NCI-H510A (cell line): ENCODE measurements around the gene ASCC2.
A peak's percentile ranks its signal among the peaks of the same experiment; 100 is the strongest.

Experiments used
- DNase-seq: peaks from one replicate; lab custom pipeline; 2025; lab: John Stamatoyannopoulos, UW

The ASCC2 gene

DNA sequence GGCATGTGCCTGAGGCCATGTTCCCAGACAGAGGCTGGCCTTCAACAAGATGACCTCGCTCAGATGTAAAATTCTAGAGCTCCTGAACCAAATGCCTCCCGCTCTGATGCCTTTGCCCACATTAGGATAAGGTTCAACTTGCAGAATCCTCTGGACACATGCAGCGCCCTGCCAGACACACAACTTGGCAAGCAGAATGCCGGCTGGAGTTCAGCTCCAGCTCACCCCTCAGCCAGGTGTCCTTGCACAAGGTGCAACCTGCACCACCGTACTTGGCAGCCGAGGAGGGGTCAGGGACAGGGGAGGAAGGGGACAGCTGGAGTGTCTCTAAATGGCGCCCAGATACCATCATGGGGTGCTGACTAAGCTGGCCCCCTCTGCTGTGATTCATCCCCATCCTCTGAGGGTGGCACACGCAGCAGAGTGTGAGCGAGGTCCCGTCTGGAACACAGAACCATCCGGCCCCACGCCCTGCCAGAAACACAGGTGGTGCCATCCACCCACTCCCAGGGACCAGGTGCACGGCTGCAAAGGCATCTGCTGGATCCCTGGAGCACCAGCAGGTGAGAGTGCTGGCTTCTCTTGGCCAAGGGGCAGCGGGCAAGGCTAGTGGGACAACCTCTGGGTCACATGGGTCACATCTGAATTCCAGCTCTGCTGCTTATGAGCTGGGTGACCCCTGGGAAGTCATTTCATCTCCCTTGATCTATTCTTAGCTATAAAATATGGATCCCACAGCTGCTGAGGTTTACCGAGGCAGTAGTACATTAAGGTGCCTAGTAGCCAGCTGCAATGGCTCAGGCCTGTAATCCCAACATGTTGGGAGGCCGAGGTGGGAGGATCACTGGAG lies 84.0 kb downstream of the ASCC2 start:
- no peak for DNase-seq

- DNase-seq = no peak
Measured at GRCh38 chr22:29751669-29752068, 86.4 kb downstream of the ASCC2 start.

GRCh38 chr22:29750559-29751538 lies 87.2 kb downstream of the ASCC2 start:
- no peak for DNase-seq

- no peak for DNase-seq
Measured at GRCh38 chr22:29750029-29750428, 88.0 kb downstream of the ASCC2 start.

GRCh38 chr22:29748248-29748893 lies 89.7 kb downstream of the ASCC2 start:
- DNase-seq = no peak

DNA sequence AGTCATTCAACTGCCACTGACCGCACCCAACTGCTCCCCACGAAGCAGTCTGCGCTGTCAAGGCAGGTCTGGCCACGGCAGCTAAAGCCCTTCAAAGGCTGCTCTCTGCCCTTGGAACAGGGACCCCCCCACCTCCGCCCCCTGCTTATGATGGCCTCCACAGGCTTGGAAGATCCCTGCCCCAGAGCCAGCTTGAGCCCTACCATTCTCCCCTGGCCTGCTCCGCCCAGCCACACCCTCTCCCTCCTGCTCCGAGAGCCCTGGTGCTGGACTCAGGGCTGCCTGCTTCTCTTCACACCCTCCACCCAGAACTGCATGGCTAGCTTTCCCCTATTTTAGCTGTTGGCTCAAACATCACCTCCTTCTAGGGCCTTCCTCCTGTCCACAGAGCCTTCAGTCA lies 90.2 kb downstream of the ASCC2 start:
- DNase-seq = no peak

DNA sequence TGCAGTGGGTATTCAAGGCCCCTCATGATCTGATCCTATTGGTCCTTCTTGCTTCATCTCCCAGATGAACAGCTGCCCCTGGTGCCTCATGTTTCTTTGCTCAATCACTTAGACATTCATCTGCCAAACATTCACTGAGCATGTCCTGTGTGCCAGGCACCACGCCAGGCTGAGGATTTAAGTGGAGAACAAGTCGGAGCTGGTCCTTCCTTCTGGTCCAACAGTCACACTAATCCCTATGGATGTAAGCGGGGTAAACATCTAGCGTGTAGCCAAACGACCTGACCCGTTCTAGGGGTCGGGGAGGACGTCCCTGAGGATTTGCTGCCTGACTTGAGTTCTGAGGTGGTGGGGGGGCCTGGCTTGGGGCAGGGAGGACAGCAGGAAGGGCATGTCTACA lies 93.2 kb downstream of the ASCC2 start:
- DNase-seq = peak; percentile 44

DNA sequence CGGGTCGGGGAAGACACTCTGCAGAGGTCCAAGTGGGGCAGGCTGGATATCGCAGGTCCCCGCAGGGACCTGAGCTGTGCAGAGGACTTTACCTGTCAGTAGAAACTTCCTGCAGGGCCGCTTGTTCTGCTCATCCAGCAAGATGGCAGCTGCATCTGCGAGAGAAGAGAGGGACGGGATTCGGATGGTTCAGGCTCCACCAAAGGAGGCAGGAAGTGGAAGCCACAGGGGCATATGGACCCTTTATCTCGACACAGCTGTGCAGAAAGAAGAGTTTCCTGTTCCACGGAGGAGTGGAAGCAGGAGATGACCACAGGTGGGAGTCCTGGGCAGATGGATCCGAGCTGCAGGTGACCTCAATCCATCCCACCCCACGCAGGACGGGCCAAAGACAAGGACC lies 95.7 kb downstream of the ASCC2 start:
- no peak for DNase-seq

GRCh38 chr22:29741926-29742325 lies 96.1 kb downstream of the ASCC2 start:
- no peak for DNase-seq

GRCh38 chr22:29740216-29740615 lies 97.9 kb downstream of the ASCC2 start:
- DNase-seq = no peak

- DNase-seq = no peak
Measured at GRCh38 chr22:29739346-29739875, 98.7 kb downstream of the ASCC2 start.
